Neural crest cell (in vitro differentiated cells): Measurements from ENCODE around the gene SARNP. TPM values are rescaled to one million over a fixed set of nuclear protein-coding genes. Genes with fewer than 3 reads are reported as not detected.
A peak's percentile ranks its signal among the peaks of the same experiment; 100 is the strongest.

Experiments used
- DNase-seq: peaks from one replicate; pipeline ENCODE4 v3.0.0; 2021; ENCODE audit warnings: low read depth, mixed read lengths, low spot score
- H3K27ac Mint-ChIP-seq: one replicate; pipeline ENCODE4 v1.8.0; 2021; ENCODE audit warnings: mild to moderate bottlenecking, mixed read lengths; ENCODE audit not compliant: unreplicated experiment
- H3K27me3 Mint-ChIP-seq: 2 replicates; pipeline ENCODE4 v1.8.0; 2021; ENCODE audit warnings: low read depth, mild to moderate bottlenecking, mixed read lengths
- H3K36me3 Mint-ChIP-seq: 2 replicates; pipeline ENCODE4 v1.8.0; 2021; ENCODE audit warnings: low read depth, mild to moderate bottlenecking, mixed read lengths
- H3K4me1 Mint-ChIP-seq: 2 replicates; pipeline ENCODE4 v1.8.0; 2021; ENCODE audit warnings: mixed read lengths
- H3K4me3 Mint-ChIP-seq: one replicate; pipeline ENCODE4 v1.8.0; 2021; ENCODE audit warnings: mild to moderate bottlenecking, mixed read lengths
- H3K9me3 Mint-ChIP-seq: 2 replicates; pipeline ENCODE4 v1.8.0; 2021; ENCODE audit warnings: mixed read lengths
- total RNA-seq: library from RNA; stranded (reverse); gene quantifications from 2 replicates; pipeline ENCODE4 v1.2.1, GENCODE V29; 2021
- TF ChIP-seq, protein P1 (sequence below): fragments of 200-600 bp; sonication (generic); conservative IDR thresholded peaks from 2 replicates; pipeline ENCODE4 v1.5.0; 2021; ENCODE audit warnings: antibody characterized with exemption, mild to moderate bottlenecking

The SARNP gene
- total RNA-seq, 1 donor from 2014 or later, result 121 TPM

DNA sequence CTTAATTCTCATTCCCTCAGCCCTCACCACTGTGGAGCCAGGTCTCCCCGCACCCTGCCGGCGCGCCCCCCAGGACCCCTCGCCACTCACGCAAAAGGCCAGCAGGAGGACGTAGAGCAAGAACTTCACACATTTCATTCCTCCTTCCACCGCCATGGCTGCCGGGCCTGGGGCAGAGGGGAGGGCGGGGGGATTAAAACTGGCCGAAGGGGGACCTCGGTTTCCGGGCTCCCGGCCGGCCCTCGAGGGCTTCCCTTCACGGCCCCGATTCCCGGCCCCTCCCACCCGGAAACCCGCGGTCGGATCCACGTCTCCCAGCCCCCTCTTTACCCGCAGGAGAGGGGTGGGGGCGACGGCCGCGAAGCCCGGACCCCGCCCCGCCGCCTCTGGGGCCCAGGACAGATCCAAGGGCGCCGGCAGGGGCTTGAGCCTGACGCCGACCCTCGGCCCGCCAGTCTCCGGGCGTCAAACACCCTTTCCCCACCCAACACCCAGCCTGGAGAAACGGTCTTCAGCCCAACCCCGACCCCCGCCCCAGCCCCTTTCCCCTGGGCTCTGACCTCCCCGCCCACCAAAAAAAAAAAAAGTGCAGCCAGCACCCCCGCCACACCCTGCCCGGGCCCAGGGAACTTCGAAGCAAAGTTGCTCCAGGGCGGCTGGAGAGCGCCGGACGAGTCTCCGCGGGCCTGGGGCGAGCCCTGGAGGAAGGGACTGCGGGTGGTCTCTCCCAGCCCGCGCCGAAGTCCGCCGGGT lies 89.2 kb downstream of the SARNP start:
- Mint-ChIP-seq H3K4me3 (peak overlapping the region; percentile 94), H3K9me3 (no peaks in the 10 kb centered on the region), H3K4me1 (peaks cover 46% of the 10 kb centered on the region), H3K27ac (no peak overlapping the region), H3K36me3 (peaks cover 8% of the 10 kb centered on the region), H3K27me3 (no peaks in the 10 kb centered on the region)
- no peak for DNase-seq
- TF ChIP-seq, protein P1, sequence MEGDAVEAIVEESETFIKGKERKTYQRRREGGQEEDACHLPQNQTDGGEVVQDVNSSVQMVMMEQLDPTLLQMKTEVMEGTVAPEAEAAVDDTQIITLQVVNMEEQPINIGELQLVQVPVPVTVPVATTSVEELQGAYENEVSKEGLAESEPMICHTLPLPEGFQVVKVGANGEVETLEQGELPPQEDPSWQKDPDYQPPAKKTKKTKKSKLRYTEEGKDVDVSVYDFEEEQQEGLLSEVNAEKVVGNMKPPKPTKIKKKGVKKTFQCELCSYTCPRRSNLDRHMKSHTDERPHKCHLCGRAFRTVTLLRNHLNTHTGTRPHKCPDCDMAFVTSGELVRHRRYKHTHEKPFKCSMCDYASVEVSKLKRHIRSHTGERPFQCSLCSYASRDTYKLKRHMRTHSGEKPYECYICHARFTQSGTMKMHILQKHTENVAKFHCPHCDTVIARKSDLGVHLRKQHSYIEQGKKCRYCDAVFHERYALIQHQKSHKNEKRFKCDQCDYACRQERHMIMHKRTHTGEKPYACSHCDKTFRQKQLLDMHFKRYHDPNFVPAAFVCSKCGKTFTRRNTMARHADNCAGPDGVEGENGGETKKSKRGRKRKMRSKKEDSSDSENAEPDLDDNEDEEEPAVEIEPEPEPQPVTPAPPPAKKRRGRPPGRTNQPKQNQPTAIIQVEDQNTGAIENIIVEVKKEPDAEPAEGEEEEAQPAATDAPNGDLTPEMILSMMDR, result peak; percentile 17

DNA sequence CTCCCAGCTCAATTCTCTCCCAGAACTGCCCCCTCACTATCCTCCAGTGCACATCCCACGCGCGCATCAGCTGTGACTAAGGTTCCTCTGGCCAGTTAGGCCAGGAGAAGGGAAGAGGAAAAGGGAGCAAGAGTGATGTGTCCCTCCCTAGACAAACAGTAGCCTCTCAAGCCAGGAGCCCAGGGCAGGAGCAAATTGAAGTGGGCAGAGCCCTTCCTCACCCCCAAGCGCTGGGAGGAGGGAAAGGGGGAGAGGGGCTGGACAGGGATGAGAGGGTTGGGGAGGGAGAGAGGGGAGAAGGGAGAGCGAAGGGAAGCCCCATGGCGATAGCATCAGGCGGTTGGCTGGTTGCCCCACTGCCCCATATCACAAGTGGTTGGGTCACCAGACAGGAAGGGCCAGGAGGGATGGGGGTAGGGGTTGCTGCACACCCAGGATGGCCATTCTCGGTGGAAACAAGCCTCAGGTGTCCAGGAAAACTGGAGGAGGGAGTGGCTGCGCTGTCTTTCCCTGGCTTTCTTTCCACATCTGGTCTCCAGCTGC lies 89.8 kb downstream of the SARNP start:
- Mint-ChIP-seq H3K9me3 (no peaks in the 10 kb centered on the region), H3K4me3 (peak overlapping the region; percentile 94), H3K36me3 (peaks cover 8% of the 10 kb centered on the region), H3K4me1 (peaks cover 46% of the 10 kb centered on the region), H3K27ac (peak overlapping the region; percentile 47), H3K27me3 (no peaks in the 10 kb centered on the region)
- no peak for DNase-seq
- TF ChIP-seq, protein P1, result no peak

DNA sequence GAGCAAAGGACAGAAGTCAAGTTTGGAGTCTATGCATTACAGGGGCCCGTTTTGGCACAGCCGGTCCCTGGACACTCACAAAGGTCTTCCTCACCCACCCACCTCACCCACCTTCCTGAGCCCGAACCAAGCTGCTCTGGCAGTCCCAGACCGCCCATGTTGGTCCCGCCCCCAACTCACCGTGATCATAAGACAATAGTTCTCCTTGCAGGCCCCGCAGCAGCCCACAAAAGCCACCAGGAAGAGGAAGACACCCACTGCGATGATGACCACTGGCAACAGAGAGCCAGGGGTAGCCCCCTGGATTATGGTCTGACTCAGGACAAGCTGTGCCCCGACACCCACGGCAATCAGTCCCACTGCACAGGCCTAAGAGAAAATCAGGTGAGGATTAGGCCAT lies 90.6 kb downstream of the SARNP start:
- no peak for DNase-seq
- Mint-ChIP-seq H3K4me3 (peak overlapping the region; percentile 94), H3K9me3 (no peaks in the 10 kb centered on the region), H3K4me1 (peaks cover 46% of the 10 kb centered on the region), H3K36me3 (peaks cover 8% of the 10 kb centered on the region), H3K27me3 (no peaks in the 10 kb centered on the region), H3K27ac (no peak overlapping the region)
- TF ChIP-seq, protein P1, result no peak

DNA sequence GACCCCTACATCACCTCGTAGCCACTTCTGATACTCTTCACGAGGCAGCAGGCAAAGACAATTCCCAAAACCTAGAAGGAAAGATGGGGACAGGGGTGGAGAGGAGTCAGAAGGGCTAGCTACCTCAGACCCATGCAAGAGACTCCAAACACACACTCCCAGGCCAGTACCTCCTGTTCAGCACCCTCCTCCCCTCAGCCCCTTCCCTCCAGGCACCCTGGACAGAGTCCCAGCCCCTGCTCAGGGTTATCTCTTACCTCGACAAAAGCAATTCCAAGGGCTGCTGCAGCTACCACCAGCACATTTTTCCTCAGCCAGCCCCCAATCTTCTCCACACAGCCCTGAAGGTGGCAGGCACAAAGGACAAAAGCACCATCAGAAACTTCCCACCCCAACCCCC lies 92.0 kb downstream of the SARNP start:
- H3K36me3 Mint-ChIP-seq, result peaks cover 8% of the 10 kb centered on the region
- H3K27ac Mint-ChIP-seq, result no peak overlapping the region
- H3K9me3 Mint-ChIP-seq, result no peaks in the 10 kb centered on the region
- TF ChIP-seq, protein P1, result no peak
- peaks cover 45% of the 10 kb centered on the region for H3K4me1 Mint-ChIP-seq
- no peak for DNase-seq
- H3K4me3 Mint-ChIP-seq, result peak overlapping the region; percentile 80
- H3K27me3 Mint-ChIP-seq, result no peaks in the 10 kb centered on the region

DNA sequence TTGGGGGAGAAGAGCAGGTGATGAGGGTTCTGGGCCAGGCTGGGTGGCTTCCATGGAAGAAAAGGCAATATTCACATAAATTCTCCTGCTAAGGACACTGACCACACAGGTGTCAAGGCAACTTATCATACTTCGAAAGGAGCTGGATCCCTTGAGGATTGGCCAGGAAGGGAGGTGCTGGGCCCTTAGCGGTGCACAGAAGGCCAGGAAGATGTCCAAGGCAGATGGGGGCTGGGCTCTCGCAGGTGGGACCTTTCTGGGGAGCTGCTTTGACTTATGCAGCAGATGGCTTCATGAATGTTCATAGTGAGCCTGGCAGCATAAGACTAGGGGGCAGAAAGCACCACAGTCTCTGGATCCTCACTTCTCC lies 92.6 kb downstream of the SARNP start:
- Mint-ChIP-seq H3K36me3 (peaks cover 8% of the 10 kb centered on the region), H3K4me1 (peaks cover 38% of the 10 kb centered on the region), H3K4me3 (peak overlapping the region; percentile 80), H3K27me3 (no peaks in the 10 kb centered on the region), H3K9me3 (no peaks in the 10 kb centered on the region), H3K27ac (no peak overlapping the region)
- TF ChIP-seq, protein P1, result no peak
- DNase-seq, result no peak
